A673 (cell line): ENCODE measurements around the gene OMG. TPM values are rescaled to one million over a fixed set of nuclear protein-coding genes. Genes with fewer than 3 reads are reported as not detected.
A peak's percentile ranks its signal among the peaks of the same experiment; 100 is the strongest.

Experiments
- BruUV-seq: library from RNA; stranded (reverse); fragments of 400-500 nt; replicated peaks from 2 replicates; lab custom pipeline; 2021; lab: Mats Ljungman, UMichigan
- CTCF ChIA-PET: fragments of 300-600 bp; sonication (Branson Sonifier 250); formaldehyde crosslinking; loops from one replicate; lab custom pipeline; 2022; ENCODE audit warnings: antibody characterized with exemption; lab: Charles Lee
- POLR2A ChIA-PET: fragments of 300-600 bp; sonication (Branson Sonifier 250); formaldehyde crosslinking; loops from one replicate; lab custom pipeline; 2022; ENCODE audit warnings: antibody characterized with exemption; ENCODE audit not compliant: low non-redundant PET; lab: Charles Lee
- DNase-seq: peaks from one replicate; pipeline ENCODE4 v3.0.0-alpha.2; 2015; ENCODE audit warnings: low spot score
- H3K27ac ChIP-seq: fragments of 200-600 bp; sonication (generic); 2 replicates; pipeline ENCODE4 v1.5.1; 2016; ENCODE audit warnings: mixed run types, low read depth, mild to moderate bottlenecking, mixed read lengths, antibody characterized with exemption, low read length; ENCODE audit not compliant: poor library complexity, severe bottlenecking
- H3K27me3 ChIP-seq: fragments of 200-600 bp; sonication (generic); replicated peaks from 2 replicates; pipeline ENCODE4 v1.6.1; 2017; ENCODE audit warnings: mixed run types, low read depth, mild to moderate bottlenecking, mixed read lengths, antibody characterized with exemption, low read length; ENCODE audit not compliant: insufficient read depth, poor library complexity
- H3K36me3 ChIP-seq: fragments of 200-600 bp; sonication (generic); 2 replicates; pipeline ENCODE4 v1.6.1; 2016; ENCODE audit warnings: mixed run types, mild to moderate bottlenecking, mixed read lengths, antibody characterized with exemption, low read length; ENCODE audit not compliant: insufficient read depth, poor library complexity, severe bottlenecking
- H3K4me1 ChIP-seq: fragments of 200-600 bp; sonication (generic); 2 replicates; pipeline ENCODE4 v1.6.1; 2017; ENCODE audit warnings: mixed run types, mild to moderate bottlenecking, mixed read lengths, antibody characterized with exemption, low read length; ENCODE audit not compliant: insufficient read depth, poor library complexity, severe bottlenecking
- H3K4me3 ChIP-seq: fragments of 200-600 bp; sonication (generic); 2 replicates; pipeline ENCODE4 v1.5.1; 2016; ENCODE audit warnings: low read depth, mixed run types, mild to moderate bottlenecking, mixed read lengths, low read length; ENCODE audit not compliant: poor library complexity, severe bottlenecking
- H3K9me3 ChIP-seq: fragments of 200-600 bp; sonication (generic); 2 replicates; pipeline ENCODE4 v1.6.1; 2016; ENCODE audit warnings: mixed run types, low read depth, mild to moderate bottlenecking, mixed read lengths, antibody characterized with exemption, low read length; ENCODE audit not compliant: poor library complexity, severe bottlenecking
- CTCF ChIP-seq: fragments of 300-800, 200-600 bp; sonication (generic); conservative IDR thresholded peaks from 2 replicates; pipeline ENCODE4 v1.5.1; 2017; ENCODE audit warnings: low read depth, mild to moderate bottlenecking, antibody characterized with exemption, low read length, moderate library complexity, mixed read lengths
- EZH2 ChIP-seq: fragments of 200-600 bp; sonication (generic); IDR thresholded peaks from 2 replicates; pipeline ENCODE4 v1.6.1; 2017; ENCODE audit warnings: borderline replicate concordance, low read depth, mild to moderate bottlenecking, mixed read lengths, antibody characterized with exemption, low read length; ENCODE audit not compliant: poor library complexity, severe bottlenecking
- intact Hi-C: fragments of 100-400 bp; cut with micrococcal nuclease; formaldehyde crosslinking; loops from one replicate; pipeline ENCODE4 v1.10.0; 2022; ENCODE audit not compliant: unreplicated experiment
- total RNA-seq: library from RNA; stranded (reverse); gene quantifications from 2 replicates; pipeline ENCODE4 v1.2.3, GENCODE V29; 2021

The OMG gene
- total RNA-seq, 1 experiment from 2014 or later, result not detected

DNA sequence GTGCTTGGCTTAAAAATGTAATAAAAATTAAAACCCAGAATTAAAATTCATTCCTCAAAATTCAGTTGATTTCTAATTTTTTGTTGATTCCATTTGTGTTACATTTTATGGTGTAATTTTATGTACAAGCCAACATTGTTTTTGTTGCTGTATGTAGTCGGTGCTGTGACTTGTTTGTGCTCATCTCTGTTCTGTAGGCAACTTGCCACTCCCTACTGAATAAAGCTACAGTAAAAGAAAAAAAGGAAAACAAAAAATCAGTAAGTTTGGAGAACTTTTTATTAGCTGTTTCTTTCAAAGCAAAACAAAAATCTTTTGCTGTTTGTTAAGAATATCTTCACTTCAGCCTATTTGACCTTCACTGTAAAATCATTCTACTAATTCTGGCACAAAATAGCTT lies 44.3 kb downstream of the OMG start:
- Histone ChIP-seq H3K4me3 (no peak overlapping the region), H3K27ac (no peak overlapping the region), H3K4me1 (peaks cover 45% of the 10 kb centered on the region), H3K36me3 (no peaks in the 10 kb centered on the region), H3K9me3 (no peaks in the 10 kb centered on the region), H3K27me3 (no peaks in the 10 kb centered on the region)
- POLR2A ChIA-PET, result no interaction called here
- TF ChIP-seq CTCF, result no peak
- TF ChIP-seq EZH2, result no peak
- CTCF ChIA-PET, result no interaction called here
- DNase-seq, result no peak
- intact Hi-C loops, result loop anchor here (10.0 kb wide), 1 partner anchor 62 kb away; the partner anchor contains the start of gene EVI2B
- BruUV-seq, result no TSS peak

DNA sequence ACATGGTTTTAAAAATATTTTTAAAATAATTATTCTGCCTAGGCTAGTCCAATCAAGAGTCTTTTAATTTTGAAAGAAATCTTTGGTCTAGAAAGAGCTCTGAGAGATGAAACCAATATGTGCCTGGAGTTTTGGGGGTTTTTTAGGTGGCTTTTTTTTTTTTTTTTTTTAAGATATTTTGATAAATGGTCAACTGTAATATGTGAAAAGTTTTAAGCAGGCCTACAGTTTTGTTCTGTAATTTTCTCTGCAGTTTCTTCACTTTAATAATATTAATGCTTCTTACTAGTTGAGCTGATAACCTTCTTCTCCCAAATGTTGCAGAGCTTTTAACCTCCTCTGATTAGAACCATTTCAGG lies 45.1 kb downstream of the OMG start:
- H3K36me3 ChIP-seq, result no peaks in the 10 kb centered on the region
- no peak for DNase-seq
- H3K27me3 ChIP-seq, result no peaks in the 10 kb centered on the region
- intact Hi-C loops, result loop anchor here (10.0 kb wide), 1 partner anchor 63 kb away; the partner anchor contains the start of gene EVI2B
- no peaks in the 10 kb centered on the region for H3K9me3 ChIP-seq
- ChIA-PET POLR2A (no interaction called here), CTCF (no interaction called here)
- H3K4me1 ChIP-seq, result peaks cover 37% of the 10 kb centered on the region
- no peak overlapping the region for H3K27ac ChIP-seq
- BruUV-seq, result no TSS peak
- TF ChIP-seq CTCF, result no peak
- no peak for TF ChIP-seq EZH2
- H3K4me3 ChIP-seq, result no peak overlapping the region

- no TSS peak for BruUV-seq
- ChIA-PET CTCF (no interaction called here), POLR2A (no interaction called here)
- Histone ChIP-seq H3K36me3 (no peaks in the 10 kb centered on the region), H3K9me3 (no peaks in the 10 kb centered on the region), H3K4me3 (no peak overlapping the region), H3K27me3 (no peaks in the 10 kb centered on the region), H3K4me1 (peaks cover 32% of the 10 kb centered on the region), H3K27ac (no peak overlapping the region)
- peak; percentile 2 for DNase-seq
- intact Hi-C loops, result loop anchor here (10.0 kb wide), 1 partner anchor 63 kb away; the partner anchor contains the start of gene EVI2B
- TF ChIP-seq EZH2, result no peak
- TF ChIP-seq CTCF, result no peak
These were observed 45.7 kb downstream of the OMG start for GRCh38 chr17:31251105-31251969.
